Eye (tissue), 1 donor: Measurements from ENCODE around the gene FNDC10.
"Not testable (repeated sequence)": the region's sequence is repeated elsewhere in the genome, so short reads cannot be mapped to it uniquely, and the experiment has no call there.

Source experiments
- DNase-seq: peaks from one replicate; pipeline ENCODE4 v3.0.0-alpha.2; 2015

The FNDC10 gene

GRCh38 chr1:1564268-1564667 is 35.7 kb downstream of the FNDC10 start:
- no peak for DNase-seq

GRCh38 chr1:1563688-1564087 is 36.2 kb downstream of the FNDC10 start:
- DNase-seq: no peak

- DNase-seq: no peak
Measured at GRCh38 chr1:1562556-1563195, 37.3 kb downstream of the FNDC10 start.

GRCh38 chr1:1561801-1562470 is 38.0 kb downstream of the FNDC10 start:
- no peak for DNase-seq

GRCh38 chr1:1560178-1560577 is 39.8 kb downstream of the FNDC10 start:
- no peak for DNase-seq

- no peak for DNase-seq
Measured at GRCh38 chr1:1559066-1559465, 40.9 kb downstream of the FNDC10 start.

- no peak for DNase-seq
Measured at GRCh38 chr1:1558591-1558990, 41.3 kb downstream of the FNDC10 start.

GRCh38 chr1:1557688-1558087 is 42.2 kb downstream of the FNDC10 start:
- DNase-seq: not testable (repeated sequence)

GRCh38 chr1:1556961-1557360 is 43.0 kb downstream of the FNDC10 start:
- DNase-seq: not testable (repeated sequence)

- DNase-seq: no peak
Measured at GRCh38 chr1:1556505-1556904, 43.4 kb downstream of the FNDC10 start.

- DNase-seq: peak; percentile 27
Measured at GRCh38 chr1:1554926-1555915, 44.7 kb downstream of the FNDC10 start.

GRCh38 chr1:1554550-1554925 is 45.4 kb downstream of the FNDC10 start:
- DNase-seq: no peak

- DNase-seq: no peak
Measured at GRCh38 chr1:1553821-1554494, 46.0 kb downstream of the FNDC10 start.

GRCh38 chr1:1552263-1552639 is 47.7 kb downstream of the FNDC10 start:
- DNase-seq: no peak

GRCh38 chr1:1551524-1552262 is 48.2 kb downstream of the FNDC10 start:
- no peak for DNase-seq

GRCh38 chr1:1550591-1551432 is 49.1 kb downstream of the FNDC10 start:
- DNase-seq: peak; percentile 33

GRCh38 chr1:1550087-1550486 is 49.8 kb downstream of the FNDC10 start:
- no peak for DNase-seq

- no peak for DNase-seq
Measured at GRCh38 chr1:1548591-1548990, 51.3 kb downstream of the FNDC10 start.
